Heart left ventricle (tissue), 13 donors: ENCODE data around the gene ERICH6B.
A peak's percentile ranks its signal among the peaks of the same experiment; 100 is the strongest.

Experiments
- CTCF ChIP-seq, 12 donors: fragments of 200-600 bp; sonication (generic) in 4 of 12; IDR thresholded peaks; one replicate each; pipeline versions ENCODE4 v1.5.0 to v1.8.0; 2018 to 2022; ENCODE audit warnings: antibody characterized with exemption in 12 of 12, mild to moderate bottlenecking in 5 of 12
- POLR2A ChIP-seq, 2 donors: fragments of 450-650 bp; IDR thresholded peaks; one replicate each; pipeline ENCODE4 v1.6.1; 2017; ENCODE audit warnings: antibody characterized with exemption in 2 of 2, mild to moderate bottlenecking in 2 of 2, moderate library complexity in 2 of 2
- donor health status: ischemic (EF 13 %, LVEDD 7.1; RV severe dilation, severe dysfunction).
- donor health status: DM: no; HTN: yes; CAD: no.
- donor health status: DM: no; HTN: no; CAD: no.
- donor health status: ischemic (EF 25% LVEDD 6.9; RV normal size, moderate dysfunction).
- donor health status: ischemic (EF 25% LVEDD 5.7; RV mildly dilated, moderate dysfunction).
- donor health status: ischemic (EF 35%, LVEDD 5.7; RV mildly dilated, moderate dysfunction).
- donor health status: nonischemic (EF 11% LVEDD 7.7; RV severe dilation, severe dysfunction).
- donor health status: DM: yes; HTN: yes; CAD: no.
- donor health status: PGD.
- donor health status: ischemic (EF 29% LVEDD 5.4; RV normal size, mild dysfunction).
- donor health status: nonischemic (EF 23%, LVEDD 6.1; RV moderate dilation, normal function).

GRCh38 chr13:45511310-45512097 is 104.0 kb downstream of the ERICH6B start:
- TF ChIP-seq CTCF (IDR thresholded peaks at IDR 0.05) (peak; percentile 81 to 95 (median 90)), POLR2A (IDR thresholded peaks at IDR 0.05) (no peak)
